Left ventricle myocardium superior (tissue), 1 donor: ENCODE results near the gene ODC1. TPM values are rescaled to one million over a fixed set of nuclear protein-coding genes. Genes with fewer than 3 reads are reported as not detected.
A peak's percentile ranks its signal among the peaks of the same experiment; 100 is the strongest.
"Not testable (repeated sequence)": the region's sequence is repeated elsewhere in the genome, so short reads cannot be mapped to it uniquely, and the experiment has no call there.

Source experiments
- ATAC-seq: fragments of 200-7000 bp; cut with Tn5 transposase; one replicate; pipeline ENCODE4 v1.9.1; 2020; ENCODE audit warnings: mild to moderate bottlenecking, moderate library complexity
- DNase-seq: peaks from one replicate; pipeline ENCODE4 v3.0.0-alpha.2; 2020
- intact Hi-C: fragments of 100-400 bp; cut with micrococcal nuclease; formaldehyde crosslinking; loops from one replicate; pipeline ENCODE4 v1.11.0; 2022
- total RNA-seq: library from RNA; stranded (reverse); fragmentation: NEBNext Ultra II Directional; extraction: Animal tissue kit (Norgen Biotek cat#: 25700); gene quantifications from one replicate; pipeline ENCODE4 v1.2.1, GENCODE V29; 2021
- donor health status: DM: no; HTN: yes; CAD: no; lungs with severe emphysema.

Gene ODC1
- total RNA-seq, 1 donor from 2014 or later = 26.4 TPM

GRCh38 chr2:10460366-10460796 lies 12.3 kb upstream of the ODC1 start:
- no peak for DNase-seq
- ATAC-seq = no peak
- intact Hi-C loops = no loop called here

- DNase-seq (no peak), ATAC-seq (no peak)
- intact Hi-C loops = no loop called here
These were observed 9.9 kb upstream of the ODC1 start for GRCh38 chr2:10457846-10458598.

DNA sequence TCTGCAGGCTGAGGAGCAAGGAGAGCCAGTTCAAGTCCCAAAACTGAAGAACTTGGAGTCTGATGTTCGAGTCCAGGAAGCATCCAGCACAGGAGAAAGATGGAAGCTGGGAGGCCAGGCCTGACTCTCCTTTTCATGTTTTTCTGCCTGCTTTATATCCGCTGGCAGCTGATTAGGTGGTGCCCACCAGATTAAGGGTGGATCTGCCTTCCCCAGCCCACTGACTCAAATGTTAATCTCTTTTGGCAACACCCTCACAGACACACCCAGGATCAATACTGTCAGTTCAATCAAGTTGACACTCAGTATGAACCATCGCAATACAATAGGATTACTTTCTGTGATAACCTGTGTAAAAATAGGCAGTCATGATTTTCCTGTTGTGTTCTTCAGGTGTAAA lies 9.1 kb upstream of the ODC1 start:
- ATAC-seq, DNase-seq, intact Hi-C loops: not testable (repeated sequence)

DNA sequence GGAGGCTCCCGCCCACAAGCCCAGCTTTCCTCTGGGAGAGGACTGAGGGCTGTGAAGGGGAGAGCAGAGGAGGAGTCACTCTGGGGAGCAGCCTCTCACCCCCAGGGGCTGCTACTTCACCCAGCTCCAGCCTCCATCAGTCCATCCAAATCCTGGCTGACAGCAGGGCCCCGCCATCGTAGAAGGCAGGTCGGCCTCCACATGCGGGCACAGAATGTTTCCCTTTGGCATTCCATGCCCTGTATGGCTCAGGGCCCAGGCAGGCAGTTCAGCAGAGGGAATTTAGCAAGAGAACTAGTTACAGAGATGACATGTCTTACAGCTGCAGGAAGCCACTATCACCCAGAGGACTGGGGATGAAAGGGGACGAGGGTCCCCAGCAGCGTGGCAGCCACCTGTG lies 6.4 kb upstream of the ODC1 start:
- ATAC-seq (peak; percentile 80), DNase-seq (peak; percentile 69)
- intact Hi-C loops = no loop called here

DNA sequence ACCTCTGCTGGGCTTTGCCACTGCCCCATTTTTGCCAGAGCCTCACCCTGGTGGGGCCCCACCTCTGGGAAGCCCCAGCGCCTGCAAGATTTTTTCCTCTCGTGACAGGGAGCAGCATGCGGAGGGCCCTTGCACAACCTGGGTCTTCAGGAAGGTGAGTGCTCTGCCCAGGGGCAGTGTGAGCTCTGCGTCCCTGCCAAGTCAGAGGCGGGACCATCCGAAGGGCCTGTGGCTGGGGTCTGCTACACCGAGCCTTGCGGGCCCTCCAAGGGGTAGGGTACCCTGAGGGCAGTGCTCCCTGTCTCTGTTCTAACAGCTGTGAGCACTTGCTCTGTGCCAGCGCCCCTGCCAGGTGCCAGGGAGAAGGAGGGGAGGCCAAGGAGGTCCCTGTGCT lies 5.8 kb upstream of the ODC1 start:
- ATAC-seq (peak; percentile 5), DNase-seq (no peak)
- intact Hi-C loops = no loop called here

GRCh38 chr2:10452956-10453904 lies 5.1 kb upstream of the ODC1 start:
- intact Hi-C loops = no loop called here
- DNase-seq (no peak), ATAC-seq (no peak)

- no peak for DNase-seq
- no peak for ATAC-seq
- intact Hi-C loops = no loop called here
These were observed 4.2 kb upstream of the ODC1 start for GRCh38 chr2:10452312-10452711.

GRCh38 chr2:10451819-10452218 lies 3.7 kb upstream of the ODC1 start:
- DNase-seq (no peak), ATAC-seq (no peak)
- intact Hi-C loops = no loop called here

GRCh38 chr2:10449838-10450691 lies 1.9 kb upstream of the ODC1 start:
- DNase-seq (no peak), ATAC-seq (no peak)
- intact Hi-C loops = loop anchor here (10.0 kb wide), 1 partner anchor 205 kb away; no protein-coding TSS in a partner anchor

DNA sequence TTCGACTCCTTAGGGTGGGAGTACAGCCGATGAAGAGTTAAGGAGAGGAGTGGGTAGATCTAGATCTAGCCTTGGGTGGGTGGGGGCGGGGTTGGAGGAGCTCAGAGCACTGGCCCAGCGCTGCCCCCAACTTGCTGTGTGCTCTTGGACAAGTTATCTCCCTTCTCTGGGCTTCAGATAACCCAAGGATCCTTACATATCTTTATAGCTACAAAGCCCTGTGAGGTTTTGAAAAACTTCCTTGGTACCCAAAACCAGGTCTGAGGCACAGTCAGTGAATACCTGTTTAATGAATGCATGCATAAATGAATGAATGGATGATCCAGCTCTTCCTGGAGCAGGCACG lies 1.3 kb upstream of the ODC1 start:
- no peak for ATAC-seq
- intact Hi-C loops = loop anchor here (10.0 kb wide), 1 partner anchor 205 kb away; no protein-coding TSS in a partner anchor
- no peak for DNase-seq

DNA sequence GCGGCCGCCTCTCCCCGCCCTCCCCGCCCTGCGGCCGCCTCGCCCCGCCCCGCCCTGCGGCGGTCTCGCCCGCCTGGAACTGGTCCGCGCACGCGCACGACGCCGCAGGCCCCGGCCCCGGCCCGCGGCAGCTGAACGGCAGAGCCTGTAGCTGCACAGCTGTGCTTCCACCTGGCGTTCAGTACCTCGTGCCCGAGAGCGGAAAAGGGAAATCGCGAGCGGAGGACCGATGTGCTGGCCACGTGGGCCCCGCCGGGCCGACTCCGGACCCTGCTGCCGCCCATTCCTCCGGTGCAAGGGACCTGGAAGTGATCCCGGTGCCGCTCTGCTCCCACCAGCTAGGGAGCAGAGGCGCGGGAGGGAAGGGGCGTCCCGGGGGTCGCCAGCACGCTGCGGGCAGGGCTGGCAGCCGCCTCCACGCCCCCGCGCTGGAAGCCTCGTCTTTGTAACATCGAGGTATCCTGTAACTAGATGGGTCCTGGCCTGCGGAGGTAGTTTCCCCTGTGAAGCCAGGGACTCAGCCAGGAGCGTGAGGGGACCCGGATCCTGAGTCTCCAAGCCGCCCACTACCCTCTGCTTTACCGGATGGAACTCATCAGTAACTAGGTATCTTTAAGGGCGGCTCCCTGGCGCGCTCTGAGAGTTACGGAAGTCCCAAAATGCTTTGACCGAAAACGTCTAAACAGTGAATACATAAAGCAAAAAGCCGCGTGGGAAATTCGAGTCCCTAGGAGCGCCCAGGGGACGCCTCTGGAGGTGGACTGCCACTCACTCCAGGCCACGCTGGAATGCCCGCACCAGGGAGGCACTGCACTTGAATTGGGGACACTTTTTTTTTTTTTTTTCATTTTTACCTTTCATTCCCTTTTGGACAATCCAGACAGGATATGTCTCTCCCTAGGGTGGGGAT lies 704 bp upstream of the ODC1 start:
- ATAC-seq (peak; percentile 84), DNase-seq (peak; percentile 94)
- intact Hi-C loops = loop anchor here (10.0 kb wide), 1 partner anchor 206 kb away; no protein-coding TSS in a partner anchor

GRCh38 chr2:10447300-10447894 lies 730 bp downstream of the ODC1 start:
- intact Hi-C loops = loop anchor here (10.0 kb wide), 1 partner anchor 207 kb away; no protein-coding TSS in a partner anchor
- ATAC-seq (peak; percentile 25), DNase-seq (no peak)

DNA sequence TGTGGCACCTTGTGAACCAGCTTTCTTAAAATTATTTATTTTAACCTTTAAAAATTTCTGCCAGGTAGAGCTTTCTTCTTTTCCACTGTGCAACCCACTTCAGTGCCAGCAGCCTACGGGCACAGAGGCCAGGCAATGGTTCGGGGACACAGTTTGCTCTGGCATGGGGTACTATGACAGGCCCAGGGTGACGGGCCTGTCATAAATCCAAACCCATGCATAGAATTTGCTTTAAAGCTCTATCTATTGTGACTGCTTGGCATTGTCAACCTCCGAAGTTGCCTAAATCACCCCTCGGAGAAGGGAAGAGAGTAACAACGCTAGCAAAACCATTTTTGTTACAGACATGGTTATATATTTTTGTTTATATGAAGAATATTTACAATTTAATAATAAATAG lies 1.5 kb downstream of the ODC1 start:
- intact Hi-C loops = loop anchor here (10.0 kb wide), 1 partner anchor 208 kb away; no protein-coding TSS in a partner anchor
- ATAC-seq = no peak

GRCh38 chr2:10444463-10444862 lies 3.7 kb downstream of the ODC1 start:
- no peak for DNase-seq
- intact Hi-C loops = loop anchor here (10.0 kb wide), 1 partner anchor 210 kb away; no protein-coding TSS in a partner anchor
- no peak for ATAC-seq

More for the DNA sequence above, 1.5 kb downstream of the ODC1 start:
- DNase-seq = no peak

- DNase-seq, ATAC-seq: not testable (repeated sequence)
- intact Hi-C loops = loop anchor here (10.0 kb wide), 1 partner anchor 212 kb away; no protein-coding TSS in a partner anchor
These were observed 5.5 kb downstream of the ODC1 start for GRCh38 chr2:10442469-10443126.

- intact Hi-C loops = loop anchor here (10.0 kb wide), 1 partner anchor 213 kb away; no protein-coding TSS in a partner anchor
- no peak for DNase-seq
- ATAC-seq = no peak
These were observed 6.2 kb downstream of the ODC1 start for GRCh38 chr2:10441948-10442347.

DNA sequence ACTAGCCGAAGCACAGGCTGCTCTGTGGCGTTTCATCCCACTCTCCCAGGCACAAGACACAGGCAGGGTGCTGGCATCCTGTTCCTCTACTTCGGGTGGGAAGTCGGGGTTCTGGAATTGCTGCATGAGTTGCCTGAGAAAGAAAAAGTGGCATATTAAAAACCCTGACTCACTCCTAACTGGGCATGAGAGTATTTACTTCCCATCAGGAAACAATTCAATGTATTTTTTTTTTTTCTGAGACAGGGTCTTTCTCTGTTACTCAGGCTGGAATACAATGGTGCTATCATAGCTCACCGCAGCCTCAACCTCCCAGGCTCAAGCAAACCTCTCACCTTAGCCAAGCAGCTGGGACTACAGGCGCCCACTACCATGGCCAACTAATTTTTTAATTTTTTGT lies 7.4 kb downstream of the ODC1 start:
- ATAC-seq (no peak), DNase-seq (no peak)
- intact Hi-C loops = loop anchor here (10.0 kb wide), 1 partner anchor 214 kb away; no protein-coding TSS in a partner anchor
